Spleen (tissue), 7 donors: ENCODE results near the gene NFIL3.

Experiments
- CTCF ChIP-seq, 11 experiments: fragments of 200-600 bp in 7 of 11; fragments of 450-650 bp in 4 of 11; sonication (generic) in 4 of 11; IDR thresholded peaks in 8 of 11; conservative IDR thresholded peaks in 3 of 11; 1 replicate in 7 of 11; 2 replicates in 4 of 11; pipeline versions ENCODE4 v1.4.0 to v1.8.0; 2016 to 2021; ENCODE audit warnings: antibody characterized with exemption in 11 of 11, inconsistent platforms in 4 of 11, mild to moderate bottlenecking in 1 of 11
- POLR2AphosphoS5 ChIP-seq, 3 donors: sonication (generic); formaldehyde crosslinking; IDR thresholded peaks; one replicate each; pipeline ENCODE4 v1.5.1; 2017; ENCODE audit warnings: antibody characterized with exemption in 3 of 3
- donor health status: DM: no; HTN: no; CAD: no; lungs with moderate emphysema.
- donor health status: DM: no; HTN: no; CAD: no.
- donor health status: DM: no; HTN: no; CAD: no.

- TF ChIP-seq POLR2AphosphoS5 (IDR thresholded peaks at IDR 0.05) (no peak), CTCF (IDR thresholded peaks at IDR 0.05 in 8 of 11, conservative IDR thresholded peaks at IDR 0.05 in 3 of 11) (no peak)
Measured at GRCh38 chr9:91458906-91459305, 35.3 kb upstream of the NFIL3 start.
